ENCODE measurements around the gene VDR.
"Not testable (repeated sequence)": the region's sequence is repeated elsewhere in the genome, so short reads cannot be mapped to it uniquely, and the experiment has no call there.

VDR gene

GRCh38 chr12:47812797-47813510 is 91.8 kb downstream of the VDR start:
- DNase-seq (ENCODE audit: low read depth): peak; percentile 73

GRCh38 chr12:47811581-47812484 is 93.0 kb downstream of the VDR start:
- no peak for DNase-seq (ENCODE audit: low read depth)

- no peak for DNase-seq (ENCODE audit: low read depth)
Observed at GRCh38 chr12:47811072-47811396, 93.8 kb downstream of the VDR start.

- not testable (repeated sequence) for DNase-seq (ENCODE audit: low read depth)
Observed at GRCh38 chr12:47809518-47809917, 95.3 kb downstream of the VDR start.

GRCh38 chr12:47808574-47809365 is 96.0 kb downstream of the VDR start:
- DNase-seq (ENCODE audit: low read depth): no peak

GRCh38 chr12:47808050-47808449 is 96.7 kb downstream of the VDR start:
- DNase-seq (ENCODE audit: low read depth): no peak

- DNase-seq (ENCODE audit: low read depth): no peak
Observed at GRCh38 chr12:47807338-47807737, 97.5 kb downstream of the VDR start.

GRCh38 chr12:47805417-47805816 is 99.4 kb downstream of the VDR start:
- DNase-seq (ENCODE audit: low read depth): no peak

- no peak for DNase-seq (ENCODE audit: low read depth)
Observed at GRCh38 chr12:47804171-47804570, 100.6 kb downstream of the VDR start.

GRCh38 chr12:47803191-47803875 is 101.5 kb downstream of the VDR start:
- no peak for DNase-seq (ENCODE audit: low read depth)

- no peak for DNase-seq (ENCODE audit: low read depth)
Observed at GRCh38 chr12:47802312-47802711, 102.5 kb downstream of the VDR start.

- DNase-seq (ENCODE audit: low read depth): no peak
Observed at GRCh38 chr12:47801904-47802246, 102.9 kb downstream of the VDR start.

- no peak for DNase-seq (ENCODE audit: low read depth)
Observed at GRCh38 chr12:47801170-47801903, 103.5 kb downstream of the VDR start.

- DNase-seq (ENCODE audit: low read depth): no peak
Observed at GRCh38 chr12:47800582-47800981, 104.2 kb downstream of the VDR start.

GRCh38 chr12:47799357-47799955 is 105.3 kb downstream of the VDR start:
- DNase-seq (ENCODE audit: low read depth): no peak

- no peak for DNase-seq (ENCODE audit: low read depth)
Observed at GRCh38 chr12:47798382-47798948, 106.3 kb downstream of the VDR start.

- DNase-seq (ENCODE audit: low read depth): no peak
Observed at GRCh38 chr12:47797441-47797840, 107.4 kb downstream of the VDR start.

GRCh38 chr12:47795814-47796411 is 108.9 kb downstream of the VDR start:
- no peak for DNase-seq (ENCODE audit: low read depth)

GRCh38 chr12:47795121-47795813 is 109.5 kb downstream of the VDR start:
- no peak for DNase-seq (ENCODE audit: low read depth)

- DNase-seq (ENCODE audit: low read depth): no peak
Observed at GRCh38 chr12:47794679-47795078, 110.1 kb downstream of the VDR start.
